IgD-negative memory B cell (primary cell): ENCODE measurements around the gene MEI1. TPM values are rescaled to one million over a fixed set of nuclear protein-coding genes. Genes with fewer than 3 reads are reported as not detected.

Experiments
- H3K27ac Mint-ChIP-seq, 3 donors: one replicate each; pipeline ENCODE4 v1.8.0; 2020 to 2022; ENCODE audit warnings: mild to moderate bottlenecking in 3 of 3, mixed read lengths in 3 of 3, moderate library complexity in 1 of 3
- H3K27me3 Mint-ChIP-seq: one replicate; pipeline ENCODE4 v1.8.0; 2021; ENCODE audit warnings: mixed read lengths
- H3K36me3 Mint-ChIP-seq: one replicate; pipeline ENCODE4 v1.8.0; 2020; ENCODE audit warnings: mild to moderate bottlenecking, mixed read lengths
- H3K4me1 Mint-ChIP-seq, 3 donors: one replicate each; pipeline ENCODE4 v1.8.0; 2020 to 2022; ENCODE audit warnings: mixed read lengths in 3 of 3, mild to moderate bottlenecking in 1 of 3
- H3K4me3 Mint-ChIP-seq, 4 donors: one replicate each; pipeline ENCODE4 v1.8.0; 2020 to 2022; ENCODE audit warnings: mild to moderate bottlenecking in 4 of 4, mixed read lengths in 4 of 4, moderate library complexity in 3 of 4
- H3K9me3 Mint-ChIP-seq, 3 donors: one replicate each; pipeline ENCODE4 v1.8.0; 2020 to 2021; ENCODE audit warnings: mixed read lengths in 3 of 3, mild to moderate bottlenecking in 1 of 3
- polyA plus RNA-seq: library from polyadenylated mRNA; unstranded; fragments of 300-500 nt; fragmentation: Illumina TruSeq; gene quantifications from one replicate; pipeline ENCODE4 v1.2.3, GENCODE V29; 2021

Gene MEI1
- polyA plus RNA-seq, 1 donor from 2014 or later: 105 TPM

DNA sequence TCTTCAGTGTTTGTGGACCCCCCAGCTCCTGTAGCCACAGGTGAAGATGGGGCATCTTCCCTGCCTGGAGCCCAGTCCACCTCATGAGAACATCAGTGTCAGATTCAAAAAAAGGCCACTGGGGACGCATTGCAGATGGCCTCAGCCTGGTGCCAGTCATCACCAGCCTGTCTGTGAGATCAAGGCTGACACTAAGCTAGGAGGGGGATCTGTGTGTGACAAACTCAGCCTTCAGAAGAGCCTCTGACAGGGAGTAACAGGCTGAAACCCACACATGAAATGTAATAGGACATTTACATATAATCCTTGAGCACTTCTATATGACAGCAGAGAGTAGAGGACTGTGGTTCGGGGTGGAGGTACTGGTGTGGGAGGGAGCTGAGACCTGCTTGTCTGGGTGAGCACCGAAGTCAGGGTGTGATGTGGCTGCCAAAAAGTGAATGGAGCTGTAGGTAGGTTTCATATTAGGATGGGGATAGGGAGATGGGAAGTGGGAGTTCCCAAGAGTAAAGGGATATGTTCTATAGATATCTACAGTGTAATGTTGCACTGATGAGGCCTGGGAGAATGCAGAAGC is 80.7 kb downstream of the MEI1 start:
- H3K27me3 Mint-ChIP-seq: no peaks in the 10 kb centered on the region
- peaks cover 3% of the 10 kb centered on the region for H3K36me3 Mint-ChIP-seq
- H3K4me1 Mint-ChIP-seq: peaks cover 22 to 29% (median 23%) of the 10 kb centered on the region in 3 donors
- H3K9me3 Mint-ChIP-seq: no peaks in the 10 kb centered on the region
- peak overlapping the region in 3 of 4 donors; percentile 57 to 74 (median 60) for H3K4me3 Mint-ChIP-seq
- H3K27ac Mint-ChIP-seq: peak overlapping the region; percentile 22 to 99 (median 96)

DNA sequence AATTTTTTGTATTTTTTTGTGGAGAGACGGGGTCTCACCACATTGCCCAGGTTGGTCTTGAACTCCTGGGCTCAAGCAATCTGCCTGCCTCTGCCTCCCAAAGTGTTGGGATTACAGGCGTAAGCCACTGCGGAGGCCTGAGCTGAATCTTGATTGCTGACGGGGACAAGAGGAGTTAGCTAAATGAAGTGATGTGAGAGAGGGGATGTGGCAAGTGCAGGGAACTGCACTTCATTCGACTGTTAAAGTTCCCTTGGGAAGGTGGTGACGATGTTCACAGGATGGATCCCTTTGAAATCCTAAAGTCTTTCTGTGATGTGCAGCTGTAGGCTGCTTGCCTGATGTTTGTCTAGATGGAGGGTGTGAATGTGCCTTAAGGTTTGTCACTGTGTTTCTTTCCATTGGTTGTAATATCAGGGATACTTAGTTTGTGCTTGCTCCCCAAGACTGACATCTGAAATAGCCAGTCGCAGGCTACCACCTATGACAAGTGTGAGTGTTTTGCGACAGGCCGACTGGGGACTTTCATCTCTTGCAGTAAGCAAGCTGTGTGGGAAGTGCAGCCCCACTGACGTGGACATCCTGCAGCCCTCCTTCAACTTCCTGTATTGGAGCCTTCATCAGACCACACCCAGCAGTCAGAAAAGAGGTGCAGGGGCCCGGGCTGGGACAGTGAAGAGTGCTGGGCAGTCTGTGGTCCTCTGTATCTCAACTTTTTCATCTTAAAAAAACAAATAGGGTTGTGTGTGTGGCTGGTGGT is 81.6 kb downstream of the MEI1 start:
- Mint-ChIP-seq H3K4me3 (peak overlapping the region; percentile 73 to 97 (median 90)), H3K4me1 (peaks cover 22 to 29% (median 23%) of the 10 kb centered on the region in 3 donors), H3K27me3 (no peaks in the 10 kb centered on the region)

DNA sequence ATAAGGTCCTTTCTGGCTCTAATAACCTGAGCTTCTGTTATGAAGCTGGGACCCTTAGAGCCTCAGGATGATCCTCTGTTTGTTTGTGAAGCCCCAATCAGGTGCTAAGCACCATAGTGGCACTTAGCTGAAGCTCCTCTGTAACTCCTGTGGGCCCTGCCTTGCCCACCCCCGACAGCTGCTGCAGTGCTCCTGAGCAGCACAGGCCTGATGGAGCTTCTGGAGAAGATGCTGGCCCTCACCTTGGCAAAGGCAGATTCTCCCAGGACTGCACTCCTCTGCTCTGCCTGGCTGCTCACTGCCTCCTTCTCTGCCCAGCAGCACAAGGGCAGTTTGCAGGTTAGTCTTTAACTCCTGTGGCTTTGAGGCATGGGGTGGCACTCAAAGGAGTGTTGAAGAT is 82.2 kb downstream of the MEI1 start:
- H3K27ac Mint-ChIP-seq: peak overlapping the region; percentile 87 to 99 (median 96)
- no peaks in the 10 kb centered on the region for H3K9me3 Mint-ChIP-seq
- H3K4me3 Mint-ChIP-seq: peak overlapping the region; percentile 73 to 97 (median 90)
- no peaks in the 10 kb centered on the region for H3K27me3 Mint-ChIP-seq
- H3K36me3 Mint-ChIP-seq: peaks cover 3% of the 10 kb centered on the region
- H3K4me1 Mint-ChIP-seq: peaks cover 22 to 29% (median 23%) of the 10 kb centered on the region in 3 donors

More for the DNA sequence above, 81.6 kb downstream of the MEI1 start:
- no peaks in the 10 kb centered on the region for H3K9me3 Mint-ChIP-seq
- peak overlapping the region; percentile 87 to 99 (median 96) for H3K27ac Mint-ChIP-seq
- peaks cover 3% of the 10 kb centered on the region for H3K36me3 Mint-ChIP-seq

DNA sequence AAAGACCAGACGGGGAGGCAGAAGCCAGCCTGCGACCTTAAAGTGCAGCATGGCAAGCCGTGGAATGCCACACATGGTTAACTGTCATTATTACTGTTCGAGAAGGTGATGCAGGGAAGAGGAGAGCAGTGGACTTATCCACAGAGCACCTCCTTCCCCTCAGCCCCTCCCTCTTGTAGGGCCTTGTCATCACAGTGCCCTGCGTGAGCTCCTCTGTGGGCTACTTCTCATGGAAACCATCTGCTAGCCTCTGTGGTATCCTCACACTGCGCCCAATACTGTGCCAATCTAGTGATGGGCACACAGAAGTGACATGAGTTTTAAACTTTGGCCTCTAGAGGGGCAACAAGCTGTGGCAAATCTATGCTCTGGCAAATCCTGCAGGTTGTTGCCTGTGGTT is 83.0 kb downstream of the MEI1 start:
- no peaks in the 10 kb centered on the region for H3K27me3 Mint-ChIP-seq

DNA sequence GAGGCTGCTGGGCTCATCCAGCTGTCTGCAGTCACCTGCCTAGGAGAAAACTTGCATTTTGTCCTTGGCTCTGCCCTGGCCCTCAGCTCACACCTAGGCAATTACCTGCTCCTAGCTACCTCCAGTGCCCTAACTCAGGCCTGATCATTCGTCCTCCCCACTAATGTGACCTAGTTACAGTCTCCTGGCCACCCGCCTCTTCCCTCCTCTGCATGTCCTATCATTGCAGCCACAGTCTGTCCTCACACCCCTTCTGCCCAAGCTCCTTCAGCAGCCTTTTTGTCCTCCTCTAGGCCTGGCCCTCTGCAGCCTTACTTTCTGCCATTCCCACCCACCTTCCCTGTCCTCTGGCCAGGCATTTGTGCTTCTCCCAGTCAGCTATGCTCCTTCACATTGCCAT is 83.4 kb downstream of the MEI1 start:
- no peaks in the 10 kb centered on the region for H3K9me3 Mint-ChIP-seq
- peaks cover 5% of the 10 kb centered on the region for H3K36me3 Mint-ChIP-seq
- H3K27ac Mint-ChIP-seq: peak overlapping the region; percentile 80 to 99 (median 87)
- H3K27me3 Mint-ChIP-seq: no peaks in the 10 kb centered on the region
- peaks cover 27 to 32% (median 27%) of the 10 kb centered on the region in 3 donors for H3K4me1 Mint-ChIP-seq
- H3K4me3 Mint-ChIP-seq: peak overlapping the region; percentile 73 to 97 (median 90)

More for the DNA sequence above, 83.0 kb downstream of the MEI1 start:
- H3K4me3 Mint-ChIP-seq: peak overlapping the region; percentile 73 to 97 (median 90)
- no peaks in the 10 kb centered on the region for H3K9me3 Mint-ChIP-seq
- peaks cover 27 to 32% (median 27%) of the 10 kb centered on the region in 3 donors for H3K4me1 Mint-ChIP-seq
- peaks cover 5% of the 10 kb centered on the region for H3K36me3 Mint-ChIP-seq
- peak overlapping the region; percentile 87 to 99 (median 96) for H3K27ac Mint-ChIP-seq

DNA sequence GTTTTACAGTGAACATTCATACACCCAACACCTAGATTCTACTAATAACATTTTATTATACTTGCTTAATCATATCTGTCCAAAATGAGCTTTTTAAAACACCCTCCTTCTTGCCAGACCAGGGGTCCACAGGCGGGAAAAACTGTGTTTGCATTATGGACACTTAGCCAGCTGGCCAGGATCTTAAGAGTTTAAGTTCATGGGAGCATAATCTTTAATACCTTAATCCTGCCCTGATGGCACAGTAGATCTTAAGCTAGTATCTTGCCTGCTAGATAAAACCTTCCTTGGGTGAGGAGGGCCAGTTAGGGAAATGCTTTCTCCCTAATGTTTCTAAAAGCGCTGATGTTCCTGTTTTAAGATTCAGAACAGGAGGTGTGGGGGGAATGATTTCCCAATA is 88.0 kb downstream of the MEI1 start:
- no peaks in the 10 kb centered on the region for H3K27me3 Mint-ChIP-seq
- H3K4me1 Mint-ChIP-seq: peaks cover 11 to 16% (median 16%) of the 10 kb centered on the region in 3 donors
- H3K9me3 Mint-ChIP-seq: no peaks in the 10 kb centered on the region
- no peak overlapping the region for H3K4me3 Mint-ChIP-seq
- peaks cover 13% of the 10 kb centered on the region for H3K36me3 Mint-ChIP-seq
- H3K27ac Mint-ChIP-seq: no peak overlapping the region

DNA sequence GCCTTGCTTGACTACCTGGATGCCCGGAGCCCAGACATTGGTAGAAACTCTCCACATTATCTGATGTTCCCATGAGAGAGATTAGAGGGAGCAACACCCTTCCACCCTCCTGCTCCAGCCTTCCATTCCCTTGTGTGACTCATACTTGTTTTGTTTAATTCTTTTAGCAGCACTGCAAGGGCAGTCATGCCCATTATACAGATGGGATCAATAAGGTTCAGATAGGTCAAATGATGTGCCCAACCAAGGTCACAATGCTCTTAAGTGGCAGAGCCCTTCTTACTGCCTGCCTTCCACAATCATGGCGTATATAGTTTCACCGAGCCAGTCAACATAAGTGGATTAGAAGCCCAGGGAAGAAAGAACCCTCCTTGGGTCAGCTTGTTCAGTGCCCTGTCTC is 94.6 kb downstream of the MEI1 start:
- peaks cover 20% of the 10 kb centered on the region for H3K36me3 Mint-ChIP-seq
- no peak overlapping the region for H3K4me3 Mint-ChIP-seq
- H3K27me3 Mint-ChIP-seq: no peaks in the 10 kb centered on the region

DNA sequence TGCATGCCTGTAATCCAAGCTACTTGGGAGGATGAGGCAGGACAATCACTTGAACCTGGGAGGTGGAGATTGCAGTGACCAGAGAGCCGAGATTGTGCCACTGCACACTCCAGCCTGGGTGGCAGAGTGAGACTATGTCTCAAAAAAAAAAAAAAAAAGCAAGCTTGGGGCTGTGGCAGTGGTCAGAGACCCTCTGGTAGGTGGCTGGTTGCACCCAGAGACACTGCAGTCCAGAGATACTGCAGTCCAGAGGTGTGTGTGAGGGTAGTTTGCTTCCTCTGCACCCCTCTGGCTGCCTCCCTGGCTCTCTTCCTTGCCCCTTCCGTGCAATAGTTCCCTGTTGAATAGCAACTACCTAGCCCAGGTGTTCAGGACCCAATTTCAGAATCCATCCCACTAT is 99.4 kb downstream of the MEI1 start:
- Mint-ChIP-seq H3K27ac (peak overlapping the region; percentile 91 to 99 (median 93)), H3K36me3 (peaks cover 8% of the 10 kb centered on the region), H3K4me1 (peaks cover 14 to 32% (median 28%) of the 10 kb centered on the region in 3 donors), H3K4me3 (peak overlapping the region in 3 of 4 donors; percentile 95 to 98 (median 97)), H3K9me3 (no peaks in the 10 kb centered on the region), H3K27me3 (no peaks in the 10 kb centered on the region)

More for the DNA sequence above, 94.6 kb downstream of the MEI1 start:
- Mint-ChIP-seq H3K4me1 (peaks cover 3 to 8% (median 7%) of the 10 kb centered on the region in 3 donors), H3K9me3 (no peaks in the 10 kb centered on the region), H3K27ac (peak overlapping the region in 2 of 3 donors; percentile 22 to 67)

DNA sequence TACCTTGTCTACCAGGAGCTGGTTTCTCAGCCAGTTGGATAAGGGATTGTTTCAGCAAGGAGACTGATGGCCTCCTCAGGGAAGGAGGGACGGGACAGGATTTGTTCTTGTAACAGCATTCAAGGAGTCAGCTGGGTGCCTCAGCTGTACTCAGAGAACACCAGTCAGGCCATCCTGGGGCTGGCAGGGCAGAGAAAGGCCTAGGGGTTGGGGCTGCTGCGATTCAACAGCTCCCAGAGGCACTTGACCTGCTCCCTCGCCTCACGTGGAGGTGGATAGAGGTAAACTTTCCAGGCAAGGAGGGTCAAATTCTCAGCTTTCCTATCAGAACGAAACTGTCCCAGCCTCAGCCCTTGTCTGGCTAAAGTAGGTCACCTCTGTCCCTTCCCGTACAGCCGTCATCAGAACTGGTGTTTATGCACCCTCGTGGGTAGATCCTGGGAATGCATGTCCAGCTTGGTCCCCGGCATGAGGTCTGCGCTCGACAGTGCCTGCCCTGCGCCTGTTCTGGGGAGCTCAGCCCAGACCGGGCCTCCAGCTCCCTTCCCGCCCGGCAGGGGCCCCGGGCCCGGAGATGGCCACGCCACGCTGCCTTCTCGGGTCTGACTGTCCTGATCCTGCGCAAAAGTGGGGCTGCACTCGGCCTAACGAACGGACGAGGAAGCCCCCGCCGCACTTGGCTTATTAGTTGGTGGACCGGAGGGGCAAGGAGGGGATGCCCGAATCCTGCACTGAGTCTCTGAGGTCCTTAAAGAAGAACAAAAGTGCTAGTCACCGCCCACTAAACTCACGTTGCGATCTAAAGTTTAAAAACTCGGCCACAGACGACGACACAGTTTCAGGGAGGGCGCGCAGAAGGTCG is 100.4 kb downstream of the MEI1 start:
- H3K36me3 Mint-ChIP-seq: peaks cover 5% of the 10 kb centered on the region
- H3K4me3 Mint-ChIP-seq: peak overlapping the region; percentile 95 to 98 (median 96)
- no peaks in the 10 kb centered on the region for H3K27me3 Mint-ChIP-seq
- H3K4me1 Mint-ChIP-seq: peaks cover 17 to 35% (median 28%) of the 10 kb centered on the region in 3 donors
- peak overlapping the region; percentile 91 to 99 (median 93) for H3K27ac Mint-ChIP-seq
- no peaks in the 10 kb centered on the region for H3K9me3 Mint-ChIP-seq

DNA sequence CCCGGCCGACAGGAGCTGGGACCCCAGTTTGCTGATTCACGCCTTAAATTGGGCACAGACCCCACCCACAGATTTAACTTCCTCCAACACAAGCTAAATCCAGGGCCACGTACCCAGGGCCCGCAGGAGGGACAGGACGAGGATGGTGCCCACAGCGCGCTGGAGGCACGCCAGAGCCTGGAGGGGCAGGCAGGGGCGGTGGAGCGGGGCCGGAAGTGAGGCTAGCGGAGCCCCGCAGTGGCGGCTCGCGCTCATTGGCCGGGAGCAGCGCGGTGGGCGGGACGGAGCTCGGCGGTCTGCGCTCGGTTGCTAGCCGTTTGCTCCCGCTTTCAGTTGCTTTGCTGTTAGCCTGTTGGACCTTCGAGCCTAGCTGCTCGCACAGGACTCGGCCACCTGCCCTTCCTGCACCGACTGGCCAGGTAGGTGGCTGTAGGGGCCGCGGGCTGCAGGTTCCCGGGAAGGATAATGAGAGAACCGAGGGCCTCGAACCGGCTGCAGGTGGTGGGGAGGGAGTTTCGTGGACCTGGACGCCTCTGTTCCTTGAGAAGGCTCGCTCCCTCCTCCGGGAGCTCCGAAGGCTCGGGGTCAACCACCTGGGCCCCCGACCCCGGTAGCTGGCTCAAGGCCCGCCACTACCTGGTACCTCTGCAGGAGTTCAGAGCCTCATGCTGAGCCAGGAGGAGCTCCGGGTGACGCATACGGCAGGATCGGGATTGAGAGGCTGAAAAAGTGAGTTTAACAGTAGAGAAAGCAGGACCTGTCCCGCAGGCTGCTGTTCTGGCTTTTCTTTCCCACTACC is 101.2 kb downstream of the MEI1 start, which contains the start of gene CCDC134:
CCDC134 (plus strand) TSS at position 332 of the 799 bp plus-strand sequence. CDS start 8,212 bp downstream, outside the sequence.
- Mint-ChIP-seq H3K4me1 (peaks cover 14 to 34% (median 27%) of the 10 kb centered on the region in 3 donors), H3K9me3 (no peaks in the 10 kb centered on the region), H3K27ac (peak within 1 kb of the TSS; percentile 91 to 99 (median 93)), H3K27me3 (no peaks in the 10 kb centered on the region), H3K36me3 (peaks cover 2% of the 10 kb centered on the region), H3K4me3 (peak within 1 kb of the TSS; percentile 95 to 98 (median 96))

DNA sequence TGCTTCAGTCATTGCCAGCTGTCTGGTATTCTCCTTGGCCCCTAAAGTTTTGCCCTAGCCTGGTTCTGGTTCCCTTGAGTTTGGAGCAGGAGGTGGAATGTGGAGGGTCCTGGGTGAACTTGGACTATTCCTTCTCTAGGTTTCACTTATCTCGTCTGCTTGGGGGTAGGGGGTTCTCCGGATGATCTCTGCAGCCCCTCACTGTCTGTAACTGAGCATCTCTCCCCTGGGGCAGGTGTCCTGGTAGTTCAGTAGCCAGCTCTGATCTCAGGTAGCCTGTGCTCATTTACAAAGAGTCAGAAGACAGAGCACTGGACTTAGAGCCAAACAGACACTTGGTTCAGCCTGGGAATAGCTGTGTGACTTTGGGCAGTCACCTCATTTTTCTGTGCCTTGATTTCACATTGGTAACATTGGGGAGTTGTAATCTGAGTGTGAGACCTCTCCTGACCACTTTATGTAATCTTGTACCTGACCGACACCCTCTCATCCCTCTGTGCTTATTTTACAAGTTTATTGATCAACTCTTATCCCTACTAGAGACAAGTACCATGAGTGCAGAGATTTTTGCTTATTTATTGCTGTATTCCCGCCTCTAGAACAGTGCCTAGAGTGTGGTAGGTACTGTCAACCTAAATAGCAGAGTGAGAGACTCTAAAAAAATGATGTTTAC is 102.0 kb downstream of the MEI1 start:
- Mint-ChIP-seq H3K4me3 (peak overlapping the region; percentile 95 to 98 (median 96)), H3K27me3 (no peaks in the 10 kb centered on the region), H3K9me3 (no peaks in the 10 kb centered on the region), H3K27ac (peak overlapping the region; percentile 91 to 99 (median 93)), H3K36me3 (no peaks in the 10 kb centered on the region), H3K4me1 (peaks cover 14 to 34% (median 27%) of the 10 kb centered on the region in 3 donors)

DNA sequence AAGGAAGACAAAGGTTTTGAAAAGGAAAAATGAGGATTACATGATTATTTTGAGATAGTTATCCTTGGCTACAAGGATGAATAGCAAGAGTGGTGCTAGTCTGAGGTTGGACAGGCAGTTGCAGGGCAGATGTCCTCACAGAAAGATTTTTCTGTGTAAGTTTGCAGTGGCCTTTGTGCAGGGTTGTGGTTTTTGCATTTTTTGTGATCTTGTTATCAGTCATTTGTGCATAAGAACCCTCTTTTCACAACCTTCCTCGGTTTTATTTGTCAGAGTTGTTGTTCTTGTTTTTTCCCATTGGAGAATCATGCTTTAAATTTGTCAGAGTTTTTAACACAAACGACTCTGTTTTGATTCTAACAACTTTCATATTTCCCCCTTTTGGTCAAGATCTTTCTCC is 102.6 kb downstream of the MEI1 start:
- peak overlapping the region; percentile 91 to 99 (median 93) for H3K27ac Mint-ChIP-seq
- H3K27me3 Mint-ChIP-seq: no peaks in the 10 kb centered on the region
- H3K4me3 Mint-ChIP-seq: peak overlapping the region; percentile 95 to 98 (median 96)
- H3K4me1 Mint-ChIP-seq: peaks cover 14 to 34% (median 27%) of the 10 kb centered on the region in 3 donors
- no peaks in the 10 kb centered on the region for H3K36me3 Mint-ChIP-seq
- H3K9me3 Mint-ChIP-seq: no peaks in the 10 kb centered on the region

DNA sequence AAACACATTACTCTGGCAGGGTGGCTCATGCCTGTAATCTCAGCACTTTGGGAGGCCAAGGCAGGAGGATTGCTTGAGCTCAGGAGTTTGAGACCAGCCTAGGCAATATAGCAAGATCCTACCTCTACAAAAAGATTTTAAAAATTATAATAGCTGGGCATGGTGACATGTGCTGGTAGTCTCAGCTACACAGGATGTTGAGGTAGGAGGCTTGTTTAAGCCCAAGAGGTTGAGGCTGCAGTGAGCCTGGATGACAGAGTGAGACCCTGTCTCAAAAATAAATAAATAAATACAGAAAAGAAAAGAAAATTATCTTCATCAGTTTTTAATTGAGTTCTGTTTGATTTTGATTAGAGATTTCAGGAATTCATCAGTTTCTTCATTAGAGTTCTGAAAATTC is 106.3 kb downstream of the MEI1 start:
- Mint-ChIP-seq H3K27ac (no peak overlapping the region), H3K9me3 (no peaks in the 10 kb centered on the region)

More for the DNA sequence above, 106.3 kb downstream of the MEI1 start:
- Mint-ChIP-seq H3K27me3 (no peaks in the 10 kb centered on the region), H3K4me3 (no peak overlapping the region), H3K36me3 (peaks cover 8% of the 10 kb centered on the region), H3K4me1 (peaks cover 17 to 19% (median 18%) of the 10 kb centered on the region in 3 donors)
